GM04504 (cell line): Measurements from ENCODE around the gene ASPM.
A peak's percentile ranks its signal among the peaks of the same experiment; 100 is the strongest.

Experiments
- DNase-seq: peaks from one replicate; pipeline ENCODE4 v3.0.0-alpha.2; 2012; ENCODE audit warnings: low read depth

ASPM gene

GRCh38 chr1:197146101-197147095 lies at the start of gene ASPM:
Gene ASPM (minus strand): TSS chr1:197146669. CDS start chr1:197146437, 232 bp downstream.
- DNase-seq, result peak; percentile 90

GRCh38 chr1:197195100-197195499 lies 48.6 kb upstream of the ASPM start:
- DNase-seq, result no peak

- no peak for DNase-seq
Observed at GRCh38 chr1:197184190-197184589, 37.7 kb upstream of the ASPM start.

GRCh38 chr1:197183195-197183748 lies 36.8 kb upstream of the ASPM start:
- DNase-seq, result no peak

GRCh38 chr1:197182716-197183115 lies 36.2 kb upstream of the ASPM start:
- no peak for DNase-seq

- no peak for DNase-seq
Observed at GRCh38 chr1:197181982-197182381, 35.5 kb upstream of the ASPM start.

GRCh38 chr1:197180252-197180878 lies 33.9 kb upstream of the ASPM start:
- peak; percentile 17 for DNase-seq

- DNase-seq, result peak; percentile 24
Observed at GRCh38 chr1:197178998-197179397, 32.5 kb upstream of the ASPM start.

GRCh38 chr1:197174818-197175217 lies 28.3 kb upstream of the ASPM start:
- DNase-seq, result no peak

- no peak for DNase-seq
Observed at GRCh38 chr1:197173571-197174507, 27.4 kb upstream of the ASPM start.

- no peak for DNase-seq
Observed at GRCh38 chr1:197171531-197171930, 25.1 kb upstream of the ASPM start.

- DNase-seq, result no peak
Observed at GRCh38 chr1:197170538-197170937, 24.1 kb upstream of the ASPM start.

- no peak for DNase-seq
Observed at GRCh38 chr1:197159461-197159860, 13.0 kb upstream of the ASPM start.

- DNase-seq, result no peak
Observed at GRCh38 chr1:197156692-197157091, 10.2 kb upstream of the ASPM start.

- no peak for DNase-seq
Observed at GRCh38 chr1:197152662-197153061, 6.2 kb upstream of the ASPM start.

- DNase-seq, result no peak
Observed at GRCh38 chr1:197151185-197151584, 4.7 kb upstream of the ASPM start.

- peak; percentile 39 for DNase-seq
Observed at GRCh38 chr1:197150336-197151005, 4.0 kb upstream of the ASPM start.

- no peak for DNase-seq
Observed at GRCh38 chr1:197149340-197149739, 2.9 kb upstream of the ASPM start.

- no peak for DNase-seq
Observed at GRCh38 chr1:197145446-197146024, 934 bp downstream of the ASPM start.

GRCh38 chr1:197144570-197145325 lies 1.7 kb downstream of the ASPM start:
- DNase-seq, result no peak
